Type B pancreatic cell (in vitro differentiated cells): Measurements from ENCODE around the gene FBXO15. TPM values are rescaled to one million over a fixed set of nuclear protein-coding genes. Genes with fewer than 3 reads are reported as not detected.

ENCODE experiments used
- DNase-seq: peaks from one replicate; pipeline ENCODE4 v3.0.0; 2021; ENCODE audit warnings: mixed read lengths; ENCODE audit not compliant: unreplicated experiment; ENCODE audit errors: extremely low spot score
- H3K27ac Mint-ChIP-seq: 2 replicates; pipeline ENCODE4 v1.8.0; 2021; ENCODE audit warnings: mild to moderate bottlenecking, mixed read lengths
- H3K27me3 Mint-ChIP-seq: 2 replicates; pipeline ENCODE4 v1.8.0; 2021; ENCODE audit warnings: mixed read lengths
- H3K36me3 Mint-ChIP-seq: 2 replicates; pipeline ENCODE4 v1.8.0; 2021; ENCODE audit warnings: mixed read lengths
- H3K4me1 Mint-ChIP-seq: one replicate; pipeline ENCODE4 v1.8.0; 2021; ENCODE audit warnings: mixed read lengths; ENCODE audit not compliant: unreplicated experiment
- H3K4me3 Mint-ChIP-seq: 2 replicates; pipeline ENCODE4 v1.8.0; 2021; ENCODE audit warnings: mild to moderate bottlenecking, mixed read lengths
- H3K9me3 Mint-ChIP-seq: 2 replicates; pipeline ENCODE4 v1.8.0; 2021; ENCODE audit warnings: mixed read lengths
- total RNA-seq: library from RNA; stranded (reverse); gene quantifications from 2 replicates; pipeline ENCODE4 v1.2.1, GENCODE V29; 2021; ENCODE audit warnings: low replicate concordance
- TF ChIP-seq, protein P1 (sequence below): fragments of 200-600 bp; sonication (generic); conservative IDR thresholded peaks from 2 replicates; pipeline ENCODE4 v1.5.0; 2021; ENCODE audit warnings: antibody characterized with exemption, mild to moderate bottlenecking

The FBXO15 gene
- total RNA-seq, 1 donor from 2014 or later, result 4.7 TPM

- DNase-seq, result no peak
- H3K4me1 Mint-ChIP-seq, result no peaks in the 10 kb centered on the region
- peaks cover 2% of the 10 kb centered on the region for H3K27me3 Mint-ChIP-seq
- H3K36me3 Mint-ChIP-seq, result no peaks in the 10 kb centered on the region
- H3K4me3 Mint-ChIP-seq, result no peak overlapping the region
- no peak overlapping the region for H3K27ac Mint-ChIP-seq
- TF ChIP-seq, protein P1, sequence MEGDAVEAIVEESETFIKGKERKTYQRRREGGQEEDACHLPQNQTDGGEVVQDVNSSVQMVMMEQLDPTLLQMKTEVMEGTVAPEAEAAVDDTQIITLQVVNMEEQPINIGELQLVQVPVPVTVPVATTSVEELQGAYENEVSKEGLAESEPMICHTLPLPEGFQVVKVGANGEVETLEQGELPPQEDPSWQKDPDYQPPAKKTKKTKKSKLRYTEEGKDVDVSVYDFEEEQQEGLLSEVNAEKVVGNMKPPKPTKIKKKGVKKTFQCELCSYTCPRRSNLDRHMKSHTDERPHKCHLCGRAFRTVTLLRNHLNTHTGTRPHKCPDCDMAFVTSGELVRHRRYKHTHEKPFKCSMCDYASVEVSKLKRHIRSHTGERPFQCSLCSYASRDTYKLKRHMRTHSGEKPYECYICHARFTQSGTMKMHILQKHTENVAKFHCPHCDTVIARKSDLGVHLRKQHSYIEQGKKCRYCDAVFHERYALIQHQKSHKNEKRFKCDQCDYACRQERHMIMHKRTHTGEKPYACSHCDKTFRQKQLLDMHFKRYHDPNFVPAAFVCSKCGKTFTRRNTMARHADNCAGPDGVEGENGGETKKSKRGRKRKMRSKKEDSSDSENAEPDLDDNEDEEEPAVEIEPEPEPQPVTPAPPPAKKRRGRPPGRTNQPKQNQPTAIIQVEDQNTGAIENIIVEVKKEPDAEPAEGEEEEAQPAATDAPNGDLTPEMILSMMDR, result no peak
- H3K9me3 Mint-ChIP-seq, result peaks cover 4% of the 10 kb centered on the region
Observed at GRCh38 chr18:74050807-74051206, 96.8 kb downstream of the FBXO15 start.

DNA sequence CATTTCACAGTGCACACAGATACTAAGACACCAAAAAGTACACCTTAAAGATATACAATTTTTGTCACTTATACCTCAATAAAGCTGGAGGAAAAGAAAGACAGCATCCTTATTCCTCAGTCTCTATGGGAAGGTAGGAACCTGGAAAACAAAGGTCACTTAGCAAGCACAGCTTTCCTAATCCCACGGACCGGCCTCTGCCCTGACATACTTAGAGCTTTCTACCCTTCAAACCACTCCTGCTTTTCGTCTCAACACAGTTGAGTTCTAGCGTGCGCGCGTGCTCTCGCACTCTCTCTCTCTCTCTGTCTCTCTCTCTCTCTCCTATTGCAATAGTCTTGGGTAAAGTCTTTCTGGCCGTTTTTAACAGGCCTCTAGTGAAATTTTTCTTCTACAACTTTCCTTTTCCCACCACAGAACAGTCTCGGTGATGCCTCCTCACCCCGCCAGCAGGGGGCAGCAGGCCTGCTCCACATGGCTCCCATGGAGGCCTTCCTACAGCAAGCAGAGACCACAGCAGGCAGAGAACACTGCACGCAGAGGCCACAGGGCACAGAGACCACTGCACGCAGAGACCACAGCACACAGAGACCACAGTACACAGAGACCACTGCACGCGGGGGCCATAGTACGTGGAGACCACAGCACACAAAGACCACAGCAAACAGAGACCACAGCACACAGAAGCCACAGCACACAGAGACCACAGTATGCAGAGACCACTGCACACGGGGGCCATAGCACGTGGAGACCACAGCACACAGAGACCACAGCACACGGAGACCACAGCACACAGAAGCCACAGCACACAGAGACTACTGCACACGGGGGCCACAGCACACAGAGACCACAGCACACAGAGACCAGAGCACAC is 106.9 kb downstream of the FBXO15 start:
- Mint-ChIP-seq H3K27ac (no peak overlapping the region), H3K27me3 (no peaks in the 10 kb centered on the region), H3K36me3 (no peaks in the 10 kb centered on the region), H3K9me3 (no peaks in the 10 kb centered on the region), H3K4me3 (no peak overlapping the region), H3K4me1 (no peaks in the 10 kb centered on the region)
- DNase-seq, result no peak
- TF ChIP-seq, protein P1, result peak; percentile 75

- Mint-ChIP-seq H3K9me3 (no peaks in the 10 kb centered on the region), H3K4me3 (no peak overlapping the region), H3K36me3 (no peaks in the 10 kb centered on the region), H3K27me3 (peaks cover 6% of the 10 kb centered on the region), H3K4me1 (no peaks in the 10 kb centered on the region), H3K27ac (no peak overlapping the region)
- no peak for DNase-seq
- TF ChIP-seq, protein P1, result no peak
Observed at GRCh38 chr18:74040008-74040407, 107.6 kb downstream of the FBXO15 start.

DNA sequence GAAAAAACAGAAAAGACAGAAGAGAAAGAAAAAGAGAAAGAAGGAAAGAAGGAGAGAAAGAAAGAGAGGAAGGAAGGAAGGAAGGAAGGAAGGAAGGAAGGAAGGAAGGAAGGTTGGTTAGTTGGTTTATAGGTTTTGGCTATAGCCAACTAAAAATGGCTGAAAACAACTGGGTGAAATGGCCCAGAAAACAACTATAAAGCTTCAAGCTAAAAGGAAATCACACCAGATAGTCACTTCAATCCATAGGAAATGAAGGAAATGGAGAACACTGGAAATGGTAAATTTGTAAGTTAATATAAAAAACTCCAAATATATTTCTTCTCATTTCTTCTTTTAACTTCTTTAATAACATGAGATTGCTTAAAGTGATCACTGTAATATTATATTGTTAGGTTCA is 118.5 kb downstream of the FBXO15 start:
- no peak for DNase-seq
- Mint-ChIP-seq H3K4me3 (no peak overlapping the region), H3K36me3 (no peaks in the 10 kb centered on the region), H3K9me3 (no peaks in the 10 kb centered on the region), H3K27me3 (peaks cover 9% of the 10 kb centered on the region), H3K27ac (no peak overlapping the region), H3K4me1 (no peaks in the 10 kb centered on the region)
- TF ChIP-seq, protein P1, result no peak

Other genes with a start within 250 kb of the FBXO15 start
- 40.2 and 44.8 TPM in 2 replicates for gene TIMM21, start 689 bp upstream of the FBXO15 start, total RNA-seq
- gene CYB5A, start 144.1 kb upstream of the FBXO15 start, total RNA-seq, result 74.9 and 101 TPM in 2 replicates
- not detected in 2 replicates for gene C18orf63, start 168.0 kb upstream of the FBXO15 start, total RNA-seq